Measurements from ENCODE around the gene NUP43.

GRCh38 chr6:149733089-149733720 is 13.1 kb downstream of the NUP43 start:
- TF ChIP-seq CTCF (IDR thresholded peaks at IDR 0.05) (no peak), POLR2A (IDR thresholded peaks at IDR 0.05) (no peak)
